H9 (cell line): ENCODE data around the gene ASCC2. TPM values are rescaled to one million over a fixed set of nuclear protein-coding genes. Genes with fewer than 3 reads are reported as not detected.

ENCODE experiments used
- DNase-seq: peaks from one replicate; pipeline ENCODE4 v3.0.0-alpha.2; 2017
- H2AFZ ChIP-seq: one replicate; pipeline ENCODE4 v1.6.1; 2013; ENCODE audit warnings: mild to moderate bottlenecking, low read length, control low read depth, moderate library complexity
- H2AK5ac ChIP-seq: 2 replicates; pipeline ENCODE4 v1.6.1; 2013; ENCODE audit warnings: low read length, control low read depth, mixed read lengths; ENCODE audit not compliant: insufficient read length
- H2BK120ac ChIP-seq: one replicate; pipeline ENCODE4 v1.6.1; 2013; ENCODE audit warnings: low read depth, mild to moderate bottlenecking, low read length, control low read depth, inconsistent platforms; ENCODE audit not compliant: poor library complexity, severe bottlenecking
- H2BK12ac ChIP-seq: 2 replicates; pipeline ENCODE4 v1.6.1; 2013; ENCODE audit warnings: low read length, control low read depth, mixed read lengths, low read depth; ENCODE audit not compliant: insufficient read length
- H2BK15ac ChIP-seq: 2 replicates; pipeline ENCODE4 v1.6.1; 2013; ENCODE audit warnings: low read depth, low read length, control low read depth
- H2BK20ac ChIP-seq: one replicate; pipeline ENCODE4 v1.6.1; 2013; ENCODE audit warnings: low read depth, mild to moderate bottlenecking, low read length, control low read depth, inconsistent platforms; ENCODE audit not compliant: poor library complexity, severe bottlenecking
- H2BK5ac ChIP-seq: 2 replicates; pipeline ENCODE4 v1.6.1; 2013; ENCODE audit warnings: low read length, control low read depth, mixed read lengths; ENCODE audit not compliant: insufficient read length
- H3K14ac ChIP-seq: 2 replicates; pipeline ENCODE4 v1.6.1; 2013; ENCODE audit warnings: low read length, control low read depth; ENCODE audit not compliant: insufficient read depth
- H3K18ac ChIP-seq: 2 replicates; pipeline ENCODE4 v1.6.1; 2013; ENCODE audit warnings: low read depth, mild to moderate bottlenecking, mixed read lengths, low read length, control low read depth; ENCODE audit not compliant: insufficient read length
- H3K23ac ChIP-seq: 2 replicates; pipeline ENCODE4 v1.6.1; 2013; ENCODE audit warnings: low read length, control low read depth, mixed read lengths, low read depth; ENCODE audit not compliant: insufficient read length
- H3K23me2 ChIP-seq: 2 replicates; pipeline ENCODE4 v1.6.1; 2013; ENCODE audit warnings: low read depth, mild to moderate bottlenecking, mixed read lengths, low read length, control low read depth; ENCODE audit not compliant: insufficient read length, poor library complexity, severe bottlenecking
- H3K27ac ChIP-seq: 2 replicates; pipeline ENCODE4 v1.5.1; 2013; ENCODE audit warnings: low read length, control low read depth, mixed read lengths, low read depth; ENCODE audit not compliant: insufficient read length
- H3K27me3 ChIP-seq: 2 replicates; pipeline ENCODE4 v1.6.1; 2013; ENCODE audit warnings: low read length, control low read depth, inconsistent platforms; ENCODE audit not compliant: insufficient read depth
- H3K4ac ChIP-seq: 2 replicates; pipeline ENCODE4 v1.6.1; 2013; ENCODE audit warnings: low read depth, mild to moderate bottlenecking, control low read depth, inconsistent platforms, low read length, moderate library complexity
- H3K4me1 ChIP-seq: 2 replicates; pipeline ENCODE4 v1.6.1; 2013; ENCODE audit warnings: low read length, control low read depth, inconsistent platforms; ENCODE audit not compliant: insufficient read depth
- H3K4me2 ChIP-seq: 2 replicates; pipeline ENCODE4 v1.6.1; 2013; ENCODE audit warnings: low read length, control low read depth, mixed read lengths; ENCODE audit not compliant: insufficient read length, insufficient read depth
- H3K56ac ChIP-seq: 2 replicates; pipeline ENCODE4 v1.6.1; 2013; ENCODE audit warnings: low read depth, mild to moderate bottlenecking, mixed read lengths, low read length, control low read depth; ENCODE audit not compliant: insufficient read length
- H3K79me1 ChIP-seq: 2 replicates; pipeline ENCODE4 v1.6.1; 2013; ENCODE audit warnings: low read depth, mild to moderate bottlenecking, moderate library complexity, low read length, control low read depth, inconsistent platforms; ENCODE audit not compliant: insufficient read depth, poor library complexity, severe bottlenecking
- H3K79me2 ChIP-seq: 2 replicates; pipeline ENCODE4 v1.6.1; 2013; ENCODE audit warnings: low read length, control low read depth, inconsistent platforms; ENCODE audit not compliant: insufficient read depth
- H3K9ac ChIP-seq: 2 replicates; pipeline ENCODE4 v1.6.1; 2013; ENCODE audit warnings: low read length, control low read depth, mixed read lengths; ENCODE audit not compliant: insufficient read length; ENCODE audit errors: extremely low read depth
- H3K9me3 ChIP-seq: one replicate; pipeline ENCODE4 v1.6.1; 2013; ENCODE audit warnings: low read depth, low read length, inconsistent platforms; ENCODE audit not compliant: control insufficient read depth
- H3T11ph ChIP-seq: one replicate; pipeline ENCODE4 v1.6.1; 2013; ENCODE audit warnings: mild to moderate bottlenecking, low read length, control low read depth, inconsistent platforms
- H4K20me1 ChIP-seq: one replicate; pipeline ENCODE4 v1.6.1; 2013; ENCODE audit not compliant: control insufficient read depth, insufficient read length, insufficient read depth
- H4K5ac ChIP-seq: 2 replicates; pipeline ENCODE4 v1.6.1; 2013; ENCODE audit warnings: low read depth, mild to moderate bottlenecking, mixed read lengths, low read length, control low read depth; ENCODE audit not compliant: insufficient read length
- H4K8ac ChIP-seq: replicated peaks from 2 replicates; pipeline ENCODE4 v1.6.1; 2013; ENCODE audit warnings: low read length, control low read depth, mixed read lengths, low read depth; ENCODE audit not compliant: insufficient read length
- H4K91ac ChIP-seq: 2 replicates; pipeline ENCODE4 v1.6.1; 2013; ENCODE audit warnings: low read depth, mild to moderate bottlenecking, moderate library complexity, mixed read lengths, low read length, control low read depth; ENCODE audit not compliant: insufficient read length
- H3K27ac Mint-ChIP-seq, 3 experiments: 2 replicates in 2 of 3; 3 replicates in 1 of 3; pipeline ENCODE4 v1.8.0; 2020 to 2021; ENCODE audit warnings: mixed read lengths in 3 of 3, mild to moderate bottlenecking in 1 of 3, moderate library complexity in 1 of 3
- H3K27me3 Mint-ChIP-seq: 2 replicates; pipeline ENCODE4 v1.8.0; 2021; ENCODE audit warnings: low read depth, mild to moderate bottlenecking, moderate library complexity, mixed read lengths
- H3K36me3 Mint-ChIP-seq, 3 experiments: 2 replicates in 2 of 3; 3 replicates in 1 of 3; pipeline ENCODE4 v1.8.0; 2020 to 2021; ENCODE audit warnings: low read depth in 3 of 3, mixed read lengths in 3 of 3; ENCODE audit not compliant: insufficient read depth in 1 of 3
- H3K4me1 Mint-ChIP-seq, 2 experiments: 2 replicates each; pipeline ENCODE4 v1.8.0; 2020; ENCODE audit warnings: mixed read lengths in 2 of 2
- H3K4me3 Mint-ChIP-seq, 2 experiments: 2 replicates in 1 of 2; 3 replicates in 1 of 2; pipeline ENCODE4 v1.8.0; 2020 to 2021; ENCODE audit warnings: mild to moderate bottlenecking in 2 of 2, mixed read lengths in 2 of 2, moderate library complexity in 1 of 2
- H3K9me3 Mint-ChIP-seq, 2 experiments: 2 replicates in 1 of 2; 3 replicates in 1 of 2; pipeline ENCODE4 v1.8.0; 2020; ENCODE audit warnings: mild to moderate bottlenecking in 2 of 2, mixed read lengths in 2 of 2, moderate library complexity in 1 of 2
- CTCF ChIP-seq: fragments of 200-600 bp; sonication (generic); conservative IDR thresholded peaks from 3 replicates; pipeline ENCODE4 v1.8.0; 2021; ENCODE audit warnings: antibody characterized with exemption, mild to moderate bottlenecking
- WGBS: extraction: QIAGEN DNeasy Blood & Tissue Kit; methylation state at CpG from one replicate; pipeline ENCODE4 v1.1.7; 2013; ENCODE audit warnings: missing lambda C conversion rate, low lambda C conversion rate, mixed read lengths; ENCODE audit not compliant: insufficient read length; ENCODE audit errors: extremely low coverage; 5-methylcytosine and 5-hydroxymethylcytosine counted together
- total RNA-seq: library from RNA; stranded (reverse); gene quantifications from 2 replicates; pipeline ENCODE4 v1.2.1, GENCODE V29; 2021

The ASCC2 gene
- total RNA-seq, 1 experiment from 2014 or later = 48.2 TPM

GRCh38 chr22:29831186-29831921, 6.7 kb downstream of the ASCC2 start:
- Histone ChIP-seq H2BK15ac (no peak overlapping the region), H3K56ac (no peak overlapping the region), H4K91ac (no peak overlapping the region), H2AK5ac (no peak overlapping the region), H3K14ac (no peak overlapping the region), H3K27me3 (no peaks in the 10 kb centered on the region), H3K4me1 (no peaks in the 10 kb centered on the region), H3K27ac (no peak overlapping the region), H4K8ac (no peak overlapping the region), H2AFZ (no peak overlapping the region), H3K4ac (no peak overlapping the region), H4K5ac (no peak overlapping the region), H2BK5ac (no peak overlapping the region), H3K79me1 (no peaks in the 10 kb centered on the region), H3T11ph (no peak overlapping the region), H3K9ac (no peak overlapping the region), H3K18ac (no peak overlapping the region), H3K4me2 (no peak overlapping the region), H2BK12ac (no peak overlapping the region), H3K23me2 (no peaks in the 10 kb centered on the region), H2BK120ac (no peak overlapping the region), H3K9me3 (no peaks in the 10 kb centered on the region), H4K20me1 (peaks cover 3% of the 10 kb centered on the region), H3K79me2 (no peaks in the 10 kb centered on the region), H3K23ac (no peak overlapping the region), H2BK20ac (no peak overlapping the region)
- DNase-seq = no peak
- no peaks in the 10 kb centered on the region for H3K9me3 Mint-ChIP-seq
- peaks cover 0 to 31% (median 18%) of the 10 kb centered on the region in 3 experiments; a peak in 6 of 7 replicates for H3K36me3 Mint-ChIP-seq
- no peak for TF ChIP-seq CTCF
- H3K4me3 Mint-ChIP-seq = no peak overlapping the region
- no peak overlapping the region for H3K27ac Mint-ChIP-seq
- H3K27me3 Mint-ChIP-seq = no peaks in the 10 kb centered on the region
- no peaks in the 10 kb centered on the region for H3K4me1 Mint-ChIP-seq
- WGBS = no CpG with 5 or more reads among the region's 8 CpGs
